HG02943 (cell line): ENCODE data around the gene NDE1.
A peak's percentile ranks its signal among the peaks of the same experiment; 100 is the strongest.
"Not testable (repeated sequence)": the region's sequence is repeated elsewhere in the genome, so short reads cannot be mapped to it uniquely, and the experiment has no call there.

Experiments
- ATAC-seq: cut with Tn5 transposase; IDR thresholded peaks from one replicate; pipeline ENCODE4 v1.9.1; 2021; ENCODE audit warnings: mild to moderate bottlenecking, low read depth, moderate library complexity; ENCODE audit not compliant: unreplicated experiment

NDE1 gene

GRCh38 chr16:15618392-15618791 lies 31.7 kb upstream of the NDE1 start:
- no peak for ATAC-seq

- no peak for ATAC-seq
These were observed 29.3 kb upstream of the NDE1 start for GRCh38 chr16:15620611-15621195.

GRCh38 chr16:15621456-15621855 lies 28.6 kb upstream of the NDE1 start:
- ATAC-seq, result no peak

GRCh38 chr16:15621889-15622288 lies 28.2 kb upstream of the NDE1 start:
- ATAC-seq, result no peak

GRCh38 chr16:15631730-15632409 lies 18.2 kb upstream of the NDE1 start:
- ATAC-seq, result no peak

- ATAC-seq, result no peak
These were observed 14.1 kb upstream of the NDE1 start for GRCh38 chr16:15635926-15636325.

GRCh38 chr16:15636392-15636873 lies 13.6 kb upstream of the NDE1 start:
- ATAC-seq, result no peak

GRCh38 chr16:15639061-15639568 lies 10.9 kb upstream of the NDE1 start:
- ATAC-seq, result no peak

- no peak for ATAC-seq
These were observed 9.1 kb upstream of the NDE1 start for GRCh38 chr16:15640966-15641365.

- ATAC-seq, result no peak
These were observed 8.1 kb upstream of the NDE1 start for GRCh38 chr16:15641753-15642556.

- ATAC-seq, result peak; percentile 57
These were observed 7.4 kb upstream of the NDE1 start for GRCh38 chr16:15642557-15643047.

- ATAC-seq, result peak; percentile 50
These were observed 6.7 kb upstream of the NDE1 start, which contains the start of gene MARF1 for GRCh38 chr16:15643048-15643945. Gene MARF1, minus strand, starts transcription at chr16:15643154. Its CDS starts 3,921 bp downstream, at chr16:15639233.

GRCh38 chr16:15643946-15644250 lies 6.1 kb upstream of the NDE1 start:
- ATAC-seq, result no peak

GRCh38 chr16:15644267-15644961 lies 5.6 kb upstream of the NDE1 start:
- no peak for ATAC-seq

- ATAC-seq, result not testable (repeated sequence)
These were observed 5.0 kb upstream of the NDE1 start for GRCh38 chr16:15644962-15645465.

GRCh38 chr16:15646557-15647293 lies 3.3 kb upstream of the NDE1 start:
- ATAC-seq, result not testable (repeated sequence)

GRCh38 chr16:15647294-15648014 lies 2.6 kb upstream of the NDE1 start:
- ATAC-seq, result no peak

GRCh38 chr16:15648135-15648730 lies 1.8 kb upstream of the NDE1 start:
- no peak for ATAC-seq
